Common myeloid progenitor, CD34-positive (primary cell): Measurements from ENCODE around the gene MSH5.

Experiments used
- CTCF ChIA-PET: fragments of 350-600 bp; sonication (Branson Sonifier 250); formaldehyde crosslinking; loops from one replicate; lab custom pipeline; 2021; ENCODE audit warnings: antibody characterized with exemption; lab: Charles Lee
- POLR2A ChIA-PET: fragments of 350-600 bp; sonication (Branson Sonifier 250); formaldehyde crosslinking; loops from one replicate; lab custom pipeline; 2021; ENCODE audit warnings: antibody characterized with exemption; lab: Charles Lee
- DNase-seq, 3 donors: peaks; one replicate each; pipeline versions ENCODE4 v3.0.0 to v3.0.0-alpha.2; 2013
- H3K27ac ChIP-seq, 2 experiments: 1 replicate in 1 of 2; 2 replicates in 1 of 2; pipeline ENCODE4 v1.7.0; 2013; ENCODE audit warnings: inconsistent platforms in 2 of 2, low read length in 2 of 2, mild to moderate bottlenecking in 2 of 2, low read depth in 1 of 2, moderate library complexity in 1 of 2; ENCODE audit not compliant: severe bottlenecking in 2 of 2, insufficient read depth in 1 of 2, poor library complexity in 1 of 2
- H3K27me3 ChIP-seq, 5 experiments: replicated peaks in 2 of 5; 1 replicate in 3 of 5; 2 replicates in 2 of 5; pipeline versions ENCODE4 v1.6.1 to v1.7.0; 2013; ENCODE audit warnings: low read length in 4 of 5, mild to moderate bottlenecking in 2 of 5, moderate library complexity in 2 of 5, inconsistent platforms in 1 of 5; ENCODE audit not compliant: insufficient read depth in 5 of 5, control insufficient read depth in 4 of 5
- H3K36me3 ChIP-seq, 4 experiments: 1 replicate in 2 of 4; 2 replicates in 2 of 4; pipeline versions ENCODE4 v1.6.1 to v1.7.0; 2013; ENCODE audit warnings: low read length in 3 of 4, control low read depth in 1 of 4, mild to moderate bottlenecking in 1 of 4; ENCODE audit not compliant: control insufficient read depth in 4 of 4, insufficient read depth in 4 of 4
- H3K4me1 ChIP-seq, 4 experiments: 1 replicate in 3 of 4; 2 replicates in 1 of 4; pipeline versions ENCODE4 v1.6.1 to v1.7.1; 2013; ENCODE audit warnings: low read length in 3 of 4, mild to moderate bottlenecking in 3 of 4, control low read depth in 1 of 4, inconsistent platforms in 1 of 4, moderate library complexity in 1 of 4; ENCODE audit not compliant: control insufficient read depth in 4 of 4, insufficient read depth in 4 of 4; ENCODE audit errors: control extremely low read depth in 1 of 4
- H3K4me3 ChIP-seq, 7 experiments: 1 replicate in 4 of 7; 2 replicates in 3 of 7; pipeline versions ENCODE4 v1.5.1 to v1.7.0; 2013; ENCODE audit warnings: mild to moderate bottlenecking in 7 of 7, low read length in 6 of 7, moderate library complexity in 6 of 7, inconsistent platforms in 2 of 7, low read depth in 2 of 7, control low read depth in 1 of 7; ENCODE audit not compliant: insufficient read depth in 4 of 7, control insufficient read depth in 1 of 7; ENCODE audit errors: extremely low read depth in 1 of 7
- H3K9me3 ChIP-seq, 5 experiments: 1 replicate in 4 of 5; 2 replicates in 1 of 5; pipeline versions ENCODE4 v1.6.1 to v1.7.1; 2013; ENCODE audit warnings: low read length in 4 of 5, mild to moderate bottlenecking in 2 of 5, inconsistent platforms in 1 of 5, low read depth in 1 of 5, moderate library complexity in 1 of 5; ENCODE audit not compliant: control insufficient read depth in 4 of 5, insufficient read depth in 2 of 5; ENCODE audit errors: control extremely low read depth in 1 of 5
- WGBS: methylation state at CpG from one replicate; pipeline ENCODE4 v1.1.5; 2013; ENCODE audit not compliant: insufficient coverage; 5-methylcytosine and 5-hydroxymethylcytosine counted together

Gene MSH5

GRCh38 chr6:31718265-31718664 lies 21.5 kb upstream of the MSH5 start:
- Histone ChIP-seq H3K36me3 (no peaks in the 10 kb centered on the region), H3K4me3 (no peak overlapping the region), H3K27ac (no peak overlapping the region), H3K27me3 (no peaks in the 10 kb centered on the region), H3K4me1 (peaks cover 2 to 24% (median 17%) of the 10 kb centered on the region in 4 experiments), H3K9me3 (no peaks in the 10 kb centered on the region)
- WGBS: no CpG with 5 or more reads among the region's 1 CpG
- no peak for DNase-seq
- POLR2A ChIA-PET: no interaction called here
- CTCF ChIA-PET: no interaction called here

GRCh38 chr6:31719001-31719400 lies 20.8 kb upstream of the MSH5 start:
- POLR2A ChIA-PET: no interaction called here
- peaks cover 2 to 28% (median 19%) of the 10 kb centered on the region in 4 experiments for H3K4me1 ChIP-seq
- CTCF ChIA-PET: no interaction called here
- H3K27me3 ChIP-seq: no peaks in the 10 kb centered on the region
- WGBS: 89% methylated on average over 4 of the region's 6 CpGs
- no peaks in the 10 kb centered on the region for H3K9me3 ChIP-seq
- H3K27ac ChIP-seq: no peak overlapping the region
- no peaks in the 10 kb centered on the region for H3K36me3 ChIP-seq
- no peak for DNase-seq
- no peak overlapping the region for H3K4me3 ChIP-seq

GRCh38 chr6:31720196-31720770 lies 19.5 kb upstream of the MSH5 start:
- no peaks in the 10 kb centered on the region for H3K27me3 ChIP-seq
- WGBS: 100% methylated on average over 5 of the region's 5 CpGs
- H3K9me3 ChIP-seq: no peaks in the 10 kb centered on the region
- no peak for DNase-seq
- H3K4me1 ChIP-seq: peaks cover 0 to 30% (median 23%) of the 10 kb centered on the region in 4 experiments
- H3K27ac ChIP-seq: no peak overlapping the region
- no peak overlapping the region for H3K4me3 ChIP-seq
- ChIA-PET POLR2A (no interaction called here), CTCF (interaction anchor here (0.9 to 2.4 kb wide), 4 partner anchors 9 to 110 kb away, joined by 3 to 6 read pairs (median 4); no protein-coding TSS in a partner anchor)
- H3K36me3 ChIP-seq: peaks cover 0 to 3% (median 1%) of the 10 kb centered on the region in 4 experiments

GRCh38 chr6:31721351-31722020 lies 18.3 kb upstream of the MSH5 start, which contains the start of gene LY6G6C:
LY6G6C (minus strand) TSS chr6:31721746; CDS start chr6:31721679, 67 bp downstream.
- no peaks in the 10 kb centered on the region for H3K9me3 ChIP-seq
- no peak within 1 kb of the TSS for H3K27ac ChIP-seq
- ChIA-PET POLR2A (interaction anchor here (0.6 kb wide), 1 partner anchor 8 kb away, joined by 3 read pairs; no protein-coding TSS in a partner anchor), CTCF (interaction anchor here (1.0 to 9.4 kb wide), 6 partner anchors 8 to 92 kb away, joined by 3 to 136 read pairs (median 3); partner anchors contain the start of genes LY6G6D and MSH5)
- no peaks in the 10 kb centered on the region for H3K27me3 ChIP-seq
- H3K4me1 ChIP-seq: peaks cover 4 to 39% (median 31%) of the 10 kb centered on the region in 4 experiments
- peaks cover 0 to 13% (median 5%) of the 10 kb centered on the region in 4 experiments for H3K36me3 ChIP-seq
- no peak within 1 kb of the TSS for H3K4me3 ChIP-seq
- no peak for DNase-seq
- 100% methylated on average over 1 of the region's 4 CpGs for WGBS

- POLR2A ChIA-PET: no interaction called here
- H3K9me3 ChIP-seq: no peaks in the 10 kb centered on the region
- H3K27ac ChIP-seq: no peak overlapping the region
- CTCF ChIA-PET: interaction anchor here (1.0 to 9.4 kb wide), 5 partner anchors 9 to 56 kb away, joined by 3 to 136 read pairs (median 3); partner anchors contain the start of genes LY6G6D and MSH5
- no peak overlapping the region for H3K4me3 ChIP-seq
- peaks cover 11 to 46% (median 38%) of the 10 kb centered on the region in 4 experiments for H3K4me1 ChIP-seq
- H3K36me3 ChIP-seq: peaks cover 0 to 20% (median 8%) of the 10 kb centered on the region in 4 experiments
- no peaks in the 10 kb centered on the region for H3K27me3 ChIP-seq
- 89% methylated on average over 3 of the region's 3 CpGs for WGBS
- no peak for DNase-seq
Measured at GRCh38 chr6:31722173-31722572, 17.6 kb upstream of the MSH5 start.

- CTCF ChIA-PET: interaction anchor here (0.6 to 19.7 kb wide), 13 partner anchors 10 to 106 kb away, joined by 3 to 268 read pairs (median 5); partner anchors contain the start of genes LY6G6D, LY6G6F, MSH5 and SAPCD1
- POLR2A ChIA-PET: interaction anchor here (0.6 to 2.6 kb wide), 4 partner anchors 12 to 244 kb away, joined by 3 to 21 read pairs (median 12); partner anchors contain the start of gene MSH5
- Histone ChIP-seq H3K27me3 (no peaks in the 10 kb centered on the region), H3K36me3 (peaks cover 0 to 23% (median 9%) of the 10 kb centered on the region in 4 experiments), H3K4me3 (peak within 1 kb of the TSS in 5 of 7 experiments; percentile 27 to 69 (median 56)), H3K9me3 (no peaks in the 10 kb centered on the region), H3K4me1 (peaks cover 11 to 58% (median 50%) of the 10 kb centered on the region in 4 experiments), H3K27ac (peak within 1 kb of the TSS; percentile 33 to 65)
- WGBS: 41% methylated on average over 42 of the region's 46 CpGs
- peak in 2 of 3 donors; percentile 73 to 80 for DNase-seq
Measured at GRCh38 chr6:31723245-31723979, 16.4 kb upstream of the MSH5 start, which contains the start of gene MPIG6B. MPIG6B (plus strand) TSS chr6:31723373; CDS start chr6:31723384, 11 bp downstream.
